H9 (cell line): ENCODE data around the gene BLVRB. TPM values are rescaled to one million over a fixed set of nuclear protein-coding genes. Genes with fewer than 3 reads are reported as not detected.

ENCODE experiments used
- DNase-seq: peaks from one replicate; pipeline ENCODE4 v3.0.0-alpha.2; 2017
- H2AFZ ChIP-seq: one replicate; pipeline ENCODE4 v1.6.1; 2013; ENCODE audit warnings: mild to moderate bottlenecking, low read length, control low read depth, moderate library complexity
- H2AK5ac ChIP-seq: 2 replicates; pipeline ENCODE4 v1.6.1; 2013; ENCODE audit warnings: low read length, control low read depth, mixed read lengths; ENCODE audit not compliant: insufficient read length
- H2BK120ac ChIP-seq: one replicate; pipeline ENCODE4 v1.6.1; 2013; ENCODE audit warnings: low read depth, mild to moderate bottlenecking, low read length, control low read depth, inconsistent platforms; ENCODE audit not compliant: poor library complexity, severe bottlenecking
- H2BK12ac ChIP-seq: 2 replicates; pipeline ENCODE4 v1.6.1; 2013; ENCODE audit warnings: low read length, control low read depth, mixed read lengths, low read depth; ENCODE audit not compliant: insufficient read length
- H2BK15ac ChIP-seq: 2 replicates; pipeline ENCODE4 v1.6.1; 2013; ENCODE audit warnings: low read depth, low read length, control low read depth
- H2BK20ac ChIP-seq: one replicate; pipeline ENCODE4 v1.6.1; 2013; ENCODE audit warnings: low read depth, mild to moderate bottlenecking, low read length, control low read depth, inconsistent platforms; ENCODE audit not compliant: poor library complexity, severe bottlenecking
- H2BK5ac ChIP-seq: 2 replicates; pipeline ENCODE4 v1.6.1; 2013; ENCODE audit warnings: low read length, control low read depth, mixed read lengths; ENCODE audit not compliant: insufficient read length
- H3K14ac ChIP-seq: 2 replicates; pipeline ENCODE4 v1.6.1; 2013; ENCODE audit warnings: low read length, control low read depth; ENCODE audit not compliant: insufficient read depth
- H3K18ac ChIP-seq: 2 replicates; pipeline ENCODE4 v1.6.1; 2013; ENCODE audit warnings: low read depth, mild to moderate bottlenecking, mixed read lengths, low read length, control low read depth; ENCODE audit not compliant: insufficient read length
- H3K23ac ChIP-seq: 2 replicates; pipeline ENCODE4 v1.6.1; 2013; ENCODE audit warnings: low read length, control low read depth, mixed read lengths, low read depth; ENCODE audit not compliant: insufficient read length
- H3K23me2 ChIP-seq: 2 replicates; pipeline ENCODE4 v1.6.1; 2013; ENCODE audit warnings: low read depth, mild to moderate bottlenecking, mixed read lengths, low read length, control low read depth; ENCODE audit not compliant: insufficient read length, poor library complexity, severe bottlenecking
- H3K27ac ChIP-seq: 2 replicates; pipeline ENCODE4 v1.5.1; 2013; ENCODE audit warnings: low read length, control low read depth, mixed read lengths, low read depth; ENCODE audit not compliant: insufficient read length
- H3K27me3 ChIP-seq: 2 replicates; pipeline ENCODE4 v1.6.1; 2013; ENCODE audit warnings: low read length, control low read depth, inconsistent platforms; ENCODE audit not compliant: insufficient read depth
- H3K4ac ChIP-seq: 2 replicates; pipeline ENCODE4 v1.6.1; 2013; ENCODE audit warnings: low read depth, mild to moderate bottlenecking, control low read depth, inconsistent platforms, low read length, moderate library complexity
- H3K4me1 ChIP-seq: 2 replicates; pipeline ENCODE4 v1.6.1; 2013; ENCODE audit warnings: low read length, control low read depth, inconsistent platforms; ENCODE audit not compliant: insufficient read depth
- H3K4me2 ChIP-seq: 2 replicates; pipeline ENCODE4 v1.6.1; 2013; ENCODE audit warnings: low read length, control low read depth, mixed read lengths; ENCODE audit not compliant: insufficient read length, insufficient read depth
- H3K56ac ChIP-seq: 2 replicates; pipeline ENCODE4 v1.6.1; 2013; ENCODE audit warnings: low read depth, mild to moderate bottlenecking, mixed read lengths, low read length, control low read depth; ENCODE audit not compliant: insufficient read length
- H3K79me1 ChIP-seq: 2 replicates; pipeline ENCODE4 v1.6.1; 2013; ENCODE audit warnings: low read depth, mild to moderate bottlenecking, moderate library complexity, low read length, control low read depth, inconsistent platforms; ENCODE audit not compliant: insufficient read depth, poor library complexity, severe bottlenecking
- H3K79me2 ChIP-seq: 2 replicates; pipeline ENCODE4 v1.6.1; 2013; ENCODE audit warnings: low read length, control low read depth, inconsistent platforms; ENCODE audit not compliant: insufficient read depth
- H3K9ac ChIP-seq: 2 replicates; pipeline ENCODE4 v1.6.1; 2013; ENCODE audit warnings: low read length, control low read depth, mixed read lengths; ENCODE audit not compliant: insufficient read length; ENCODE audit errors: extremely low read depth
- H3K9me3 ChIP-seq: one replicate; pipeline ENCODE4 v1.6.1; 2013; ENCODE audit warnings: low read depth, low read length, inconsistent platforms; ENCODE audit not compliant: control insufficient read depth
- H3T11ph ChIP-seq: one replicate; pipeline ENCODE4 v1.6.1; 2013; ENCODE audit warnings: mild to moderate bottlenecking, low read length, control low read depth, inconsistent platforms
- H4K20me1 ChIP-seq: one replicate; pipeline ENCODE4 v1.6.1; 2013; ENCODE audit not compliant: control insufficient read depth, insufficient read length, insufficient read depth
- H4K5ac ChIP-seq: 2 replicates; pipeline ENCODE4 v1.6.1; 2013; ENCODE audit warnings: low read depth, mild to moderate bottlenecking, mixed read lengths, low read length, control low read depth; ENCODE audit not compliant: insufficient read length
- H4K8ac ChIP-seq: replicated peaks from 2 replicates; pipeline ENCODE4 v1.6.1; 2013; ENCODE audit warnings: low read length, control low read depth, mixed read lengths, low read depth; ENCODE audit not compliant: insufficient read length
- H4K91ac ChIP-seq: 2 replicates; pipeline ENCODE4 v1.6.1; 2013; ENCODE audit warnings: low read depth, mild to moderate bottlenecking, moderate library complexity, mixed read lengths, low read length, control low read depth; ENCODE audit not compliant: insufficient read length
- H3K27ac Mint-ChIP-seq, 3 experiments: 2 replicates in 2 of 3; 3 replicates in 1 of 3; pipeline ENCODE4 v1.8.0; 2020 to 2021; ENCODE audit warnings: mixed read lengths in 3 of 3, mild to moderate bottlenecking in 1 of 3, moderate library complexity in 1 of 3
- H3K27me3 Mint-ChIP-seq: 2 replicates; pipeline ENCODE4 v1.8.0; 2021; ENCODE audit warnings: low read depth, mild to moderate bottlenecking, moderate library complexity, mixed read lengths
- H3K36me3 Mint-ChIP-seq, 3 experiments: 2 replicates in 2 of 3; 3 replicates in 1 of 3; pipeline ENCODE4 v1.8.0; 2020 to 2021; ENCODE audit warnings: low read depth in 3 of 3, mixed read lengths in 3 of 3; ENCODE audit not compliant: insufficient read depth in 1 of 3
- H3K4me1 Mint-ChIP-seq, 2 experiments: 2 replicates each; pipeline ENCODE4 v1.8.0; 2020; ENCODE audit warnings: mixed read lengths in 2 of 2
- H3K4me3 Mint-ChIP-seq, 2 experiments: 2 replicates in 1 of 2; 3 replicates in 1 of 2; pipeline ENCODE4 v1.8.0; 2020 to 2021; ENCODE audit warnings: mild to moderate bottlenecking in 2 of 2, mixed read lengths in 2 of 2, moderate library complexity in 1 of 2
- H3K9me3 Mint-ChIP-seq, 2 experiments: 2 replicates in 1 of 2; 3 replicates in 1 of 2; pipeline ENCODE4 v1.8.0; 2020; ENCODE audit warnings: mild to moderate bottlenecking in 2 of 2, mixed read lengths in 2 of 2, moderate library complexity in 1 of 2
- CTCF ChIP-seq: fragments of 200-600 bp; sonication (generic); conservative IDR thresholded peaks from 3 replicates; pipeline ENCODE4 v1.8.0; 2021; ENCODE audit warnings: antibody characterized with exemption, mild to moderate bottlenecking
- WGBS: extraction: QIAGEN DNeasy Blood & Tissue Kit; methylation state at CpG from one replicate; pipeline ENCODE4 v1.1.7; 2013; ENCODE audit warnings: missing lambda C conversion rate, low lambda C conversion rate, mixed read lengths; ENCODE audit not compliant: insufficient read length; ENCODE audit errors: extremely low coverage; 5-methylcytosine and 5-hydroxymethylcytosine counted together
- total RNA-seq: library from RNA; stranded (reverse); gene quantifications from 2 replicates; pipeline ENCODE4 v1.2.1, GENCODE V29; 2021

The BLVRB gene
- total RNA-seq, 1 experiment from 2014 or later = 27.9 TPM

DNA sequence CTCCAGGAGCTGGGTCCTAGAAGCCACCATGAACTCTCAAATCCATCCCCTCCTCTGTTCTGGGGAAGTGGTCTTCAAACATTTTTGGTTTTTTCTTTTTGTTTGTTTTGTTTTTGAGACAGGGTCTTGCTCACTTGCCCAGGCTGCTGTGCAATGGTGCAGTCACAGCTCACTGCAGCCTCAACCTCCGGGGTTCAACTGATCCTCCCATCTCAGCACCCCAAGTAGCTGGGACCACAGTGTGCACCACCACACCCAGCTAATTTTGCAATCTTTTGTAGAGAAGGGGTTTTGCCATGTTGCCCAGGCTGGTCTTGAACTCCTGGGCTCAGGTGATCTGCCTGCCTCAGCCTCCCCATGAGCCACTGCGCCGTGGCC, 7.0 kb downstream of the BLVRB start:
- H3K27ac ChIP-seq = no peak overlapping the region

More for the DNA sequence above, 7.0 kb downstream of the BLVRB start:
- H3T11ph ChIP-seq = no peak overlapping the region
- H3K9me3 Mint-ChIP-seq = no peaks in the 10 kb centered on the region; a peak in 1 of 5 replicates
- H3K14ac ChIP-seq = no peak overlapping the region
- no peaks in the 10 kb centered on the region for H3K4me1 Mint-ChIP-seq
- DNase-seq = no peak
- no peaks in the 10 kb centered on the region for H3K79me1 ChIP-seq
- H2BK120ac ChIP-seq = no peak overlapping the region
- no peak overlapping the region for H4K8ac ChIP-seq
- H2BK20ac ChIP-seq = no peak overlapping the region
- H3K4me3 Mint-ChIP-seq = no peak overlapping the region
- no peaks in the 10 kb centered on the region for H3K9me3 ChIP-seq
- no peaks in the 10 kb centered on the region; a peak in 2 of 7 replicates for H3K36me3 Mint-ChIP-seq
- no peak overlapping the region for H2BK12ac ChIP-seq
- no peak overlapping the region for H2AK5ac ChIP-seq
- H3K27me3 Mint-ChIP-seq = no peaks in the 10 kb centered on the region
- H3K18ac ChIP-seq = no peak overlapping the region
- H4K5ac ChIP-seq = no peak overlapping the region
- H4K91ac ChIP-seq = no peak overlapping the region
- no peak overlapping the region for H2BK15ac ChIP-seq
- H4K20me1 ChIP-seq = no peaks in the 10 kb centered on the region
- no CpG with 5 or more reads among the region's 3 CpGs for WGBS
- H3K4ac ChIP-seq = no peak overlapping the region
- H3K23ac ChIP-seq = no peak overlapping the region
- no peak overlapping the region for H3K27ac Mint-ChIP-seq
- H3K79me2 ChIP-seq = no peaks in the 10 kb centered on the region
- H3K27me3 ChIP-seq = no peaks in the 10 kb centered on the region
- H3K4me2 ChIP-seq = no peak overlapping the region
- H3K9ac ChIP-seq = no peak overlapping the region
- no peak overlapping the region for H3K56ac ChIP-seq
- no peaks in the 10 kb centered on the region for H3K4me1 ChIP-seq
- H2BK5ac ChIP-seq = no peak overlapping the region
- TF ChIP-seq CTCF = no peak
- no peak overlapping the region for H2AFZ ChIP-seq
- H3K23me2 ChIP-seq = no peaks in the 10 kb centered on the region
